Type B pancreatic cell (in vitro differentiated cells): ENCODE data around the gene NAXD. TPM values are rescaled to one million over a fixed set of nuclear protein-coding genes. Genes with fewer than 3 reads are reported as not detected.
A peak's percentile ranks its signal among the peaks of the same experiment; 100 is the strongest.

Experiments used
- DNase-seq: peaks from one replicate; pipeline ENCODE4 v3.0.0; 2021; ENCODE audit warnings: mixed read lengths; ENCODE audit not compliant: unreplicated experiment; ENCODE audit errors: extremely low spot score
- H3K27ac Mint-ChIP-seq: 2 replicates; pipeline ENCODE4 v1.8.0; 2021; ENCODE audit warnings: mild to moderate bottlenecking, mixed read lengths
- H3K27me3 Mint-ChIP-seq: 2 replicates; pipeline ENCODE4 v1.8.0; 2021; ENCODE audit warnings: mixed read lengths
- H3K36me3 Mint-ChIP-seq: 2 replicates; pipeline ENCODE4 v1.8.0; 2021; ENCODE audit warnings: mixed read lengths
- H3K4me1 Mint-ChIP-seq: one replicate; pipeline ENCODE4 v1.8.0; 2021; ENCODE audit warnings: mixed read lengths; ENCODE audit not compliant: unreplicated experiment
- H3K4me3 Mint-ChIP-seq: 2 replicates; pipeline ENCODE4 v1.8.0; 2021; ENCODE audit warnings: mild to moderate bottlenecking, mixed read lengths
- H3K9me3 Mint-ChIP-seq: 2 replicates; pipeline ENCODE4 v1.8.0; 2021; ENCODE audit warnings: mixed read lengths
- total RNA-seq: library from RNA; stranded (reverse); gene quantifications from 2 replicates; pipeline ENCODE4 v1.2.1, GENCODE V29; 2021; ENCODE audit warnings: low replicate concordance
- TF ChIP-seq, protein P1 (sequence below): fragments of 200-600 bp; sonication (generic); conservative IDR thresholded peaks from 2 replicates; pipeline ENCODE4 v1.5.0; 2021; ENCODE audit warnings: antibody characterized with exemption, mild to moderate bottlenecking

Gene NAXD
- total RNA-seq, 1 donor from 2014 or later, result 39.5 TPM

DNA sequence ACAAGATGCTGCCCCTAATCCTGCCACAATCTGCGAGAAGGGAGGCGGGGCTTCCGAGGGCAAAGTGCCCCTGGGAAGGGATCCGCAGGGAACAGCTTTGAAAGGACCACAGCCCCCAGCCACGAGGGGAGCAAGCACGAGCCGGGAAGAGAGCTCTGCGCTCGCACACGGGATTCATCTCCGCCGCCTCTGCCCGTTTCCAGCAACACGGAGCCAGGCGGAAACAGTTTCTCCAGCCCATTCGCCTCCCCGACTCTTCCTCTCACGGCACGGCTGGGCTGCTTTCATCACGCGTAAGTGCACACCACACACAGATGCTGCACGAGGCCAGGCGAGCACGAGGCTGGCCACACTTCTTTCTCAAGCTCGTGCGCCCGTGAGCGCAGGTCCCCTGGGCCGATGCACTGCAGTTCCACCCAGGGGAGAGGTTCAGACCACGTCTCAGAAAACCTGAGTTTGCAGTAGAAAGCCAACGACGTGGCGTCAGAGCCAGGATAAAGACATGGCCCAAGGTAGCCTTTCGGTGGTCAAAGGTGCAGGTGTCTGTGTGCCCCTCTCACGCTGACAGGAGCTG, 33.6 kb downstream of the NAXD start:
- Mint-ChIP-seq H3K36me3 (peaks cover 7% of the 10 kb centered on the region), H3K4me1 (no peaks in the 10 kb centered on the region), H3K4me3 (no peak overlapping the region), H3K9me3 (no peaks in the 10 kb centered on the region), H3K27ac (no peak overlapping the region), H3K27me3 (no peaks in the 10 kb centered on the region)
- TF ChIP-seq, protein P1, sequence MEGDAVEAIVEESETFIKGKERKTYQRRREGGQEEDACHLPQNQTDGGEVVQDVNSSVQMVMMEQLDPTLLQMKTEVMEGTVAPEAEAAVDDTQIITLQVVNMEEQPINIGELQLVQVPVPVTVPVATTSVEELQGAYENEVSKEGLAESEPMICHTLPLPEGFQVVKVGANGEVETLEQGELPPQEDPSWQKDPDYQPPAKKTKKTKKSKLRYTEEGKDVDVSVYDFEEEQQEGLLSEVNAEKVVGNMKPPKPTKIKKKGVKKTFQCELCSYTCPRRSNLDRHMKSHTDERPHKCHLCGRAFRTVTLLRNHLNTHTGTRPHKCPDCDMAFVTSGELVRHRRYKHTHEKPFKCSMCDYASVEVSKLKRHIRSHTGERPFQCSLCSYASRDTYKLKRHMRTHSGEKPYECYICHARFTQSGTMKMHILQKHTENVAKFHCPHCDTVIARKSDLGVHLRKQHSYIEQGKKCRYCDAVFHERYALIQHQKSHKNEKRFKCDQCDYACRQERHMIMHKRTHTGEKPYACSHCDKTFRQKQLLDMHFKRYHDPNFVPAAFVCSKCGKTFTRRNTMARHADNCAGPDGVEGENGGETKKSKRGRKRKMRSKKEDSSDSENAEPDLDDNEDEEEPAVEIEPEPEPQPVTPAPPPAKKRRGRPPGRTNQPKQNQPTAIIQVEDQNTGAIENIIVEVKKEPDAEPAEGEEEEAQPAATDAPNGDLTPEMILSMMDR, result no peak
- DNase-seq, result peak; percentile 58

DNA sequence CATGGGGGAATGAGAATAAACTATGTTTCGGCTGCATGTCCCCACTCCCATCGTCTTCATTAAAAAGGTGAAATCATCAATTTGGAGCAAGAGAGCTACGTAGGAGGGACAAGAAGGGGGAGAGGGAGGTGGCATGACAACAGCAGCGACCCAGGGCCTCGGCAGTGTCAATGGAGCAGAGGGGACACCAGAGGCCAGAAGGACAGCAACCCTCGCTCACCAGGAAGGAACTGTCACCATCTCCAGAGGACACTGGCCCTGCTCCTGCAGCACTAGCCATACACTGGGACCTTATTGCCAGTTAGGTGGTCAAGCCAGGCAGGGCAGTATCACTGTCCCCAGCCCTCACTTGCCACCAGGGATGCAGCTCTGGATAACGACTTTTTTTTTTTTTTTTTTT, 34.2 kb downstream of the NAXD start:
- Mint-ChIP-seq H3K4me3 (no peak overlapping the region), H3K4me1 (no peaks in the 10 kb centered on the region), H3K27ac (no peak overlapping the region), H3K27me3 (no peaks in the 10 kb centered on the region), H3K9me3 (no peaks in the 10 kb centered on the region), H3K36me3 (peaks cover 11% of the 10 kb centered on the region)
- TF ChIP-seq, protein P1, result no peak
- peak; percentile 32 for DNase-seq

DNA sequence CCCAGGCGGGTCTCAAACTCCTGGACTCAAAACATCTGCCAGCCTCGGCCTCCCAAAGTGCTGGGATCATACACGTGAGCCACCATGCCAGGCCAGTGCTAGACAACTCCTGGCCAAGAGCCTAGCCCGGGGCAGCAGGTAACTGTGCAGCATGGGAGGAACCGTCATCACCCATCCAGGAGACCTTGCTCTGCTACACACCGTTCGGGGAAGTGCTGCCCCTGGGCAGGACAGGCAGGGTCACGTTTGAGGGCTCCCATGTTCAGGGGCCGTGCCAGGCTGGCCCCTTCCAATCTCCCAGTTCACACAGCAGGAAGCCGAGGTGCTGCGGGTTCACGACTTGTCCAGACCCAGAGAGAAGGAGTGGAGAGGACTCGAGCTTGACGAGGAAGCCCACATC, 35.1 kb downstream of the NAXD start:
- peaks cover 11% of the 10 kb centered on the region for H3K36me3 Mint-ChIP-seq
- H3K4me3 Mint-ChIP-seq, result no peak overlapping the region
- H3K27me3 Mint-ChIP-seq, result no peaks in the 10 kb centered on the region
- DNase-seq, result no peak
- H3K9me3 Mint-ChIP-seq, result no peaks in the 10 kb centered on the region
- no peak overlapping the region for H3K27ac Mint-ChIP-seq
- H3K4me1 Mint-ChIP-seq, result no peaks in the 10 kb centered on the region
- TF ChIP-seq, protein P1, result no peak

DNA sequence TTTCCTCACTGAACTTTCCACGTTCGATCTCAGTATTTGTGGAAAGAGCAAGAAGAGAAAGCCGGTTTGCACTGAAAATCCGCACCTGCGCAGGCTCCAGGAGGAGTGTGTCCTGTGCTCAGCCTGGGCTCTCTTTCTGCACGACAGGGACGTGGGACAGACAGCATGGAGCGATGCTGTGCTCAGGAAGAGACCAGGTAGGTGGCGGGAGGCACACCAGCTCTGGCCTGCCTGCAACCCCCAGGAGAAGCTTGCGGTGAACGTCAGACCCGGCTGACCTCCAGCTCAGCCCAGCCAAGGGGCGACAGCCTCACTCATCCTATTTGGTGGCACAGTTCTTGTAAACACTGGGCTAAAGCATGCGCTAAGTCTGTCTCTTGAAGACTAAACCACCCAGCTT, 35.9 kb downstream of the NAXD start:
- Mint-ChIP-seq H3K4me1 (no peaks in the 10 kb centered on the region), H3K9me3 (no peaks in the 10 kb centered on the region), H3K4me3 (no peak overlapping the region), H3K36me3 (peaks cover 13% of the 10 kb centered on the region), H3K27ac (no peak overlapping the region), H3K27me3 (no peaks in the 10 kb centered on the region)
- TF ChIP-seq, protein P1, result no peak
- no peak for DNase-seq

DNA sequence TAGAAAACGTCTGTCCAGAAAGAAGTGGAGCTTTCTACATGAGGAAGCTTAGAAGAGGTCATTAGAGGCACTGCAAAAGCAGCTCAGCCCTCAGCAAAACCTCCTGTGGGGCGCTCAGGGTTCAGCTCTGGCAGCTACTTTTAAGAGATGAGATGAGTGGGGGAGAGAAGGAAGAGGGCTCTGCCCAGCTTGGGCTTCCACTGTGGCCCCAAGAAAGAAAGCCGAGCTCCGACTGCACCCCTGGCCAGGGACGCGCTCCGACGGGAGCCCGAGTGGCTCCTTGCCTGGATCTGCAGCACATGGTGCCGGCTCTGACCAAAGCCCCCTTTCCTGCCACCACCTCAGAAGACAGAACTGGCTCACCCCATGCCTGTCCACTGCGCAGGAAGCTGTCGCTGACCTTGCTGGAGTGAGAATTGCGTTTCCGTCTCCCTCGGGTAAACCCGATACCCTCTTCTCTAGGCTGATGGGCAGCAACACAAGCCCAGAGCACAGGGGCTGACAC, 36.4 kb downstream of the NAXD start:
- no peaks in the 10 kb centered on the region for H3K4me1 Mint-ChIP-seq
- no peak overlapping the region for H3K4me3 Mint-ChIP-seq

More for the DNA sequence above, 36.4 kb downstream of the NAXD start:
- Mint-ChIP-seq H3K27ac (no peak overlapping the region), H3K36me3 (peaks cover 15% of the 10 kb centered on the region), H3K9me3 (no peaks in the 10 kb centered on the region), H3K27me3 (no peaks in the 10 kb centered on the region)
- TF ChIP-seq, protein P1, result no peak
- no peak for DNase-seq
